T-helper 2 cell (primary cell): ENCODE results near the gene PRDM15.

Experiments
- DNase-seq, 5 experiments: peaks; one replicate each; pipeline versions ENCODE4 v3.0.0 to v3.0.0-alpha.2; 2012 to 2022

PRDM15 gene

GRCh38 chr21:41775149-41775472, 104.0 kb downstream of the PRDM15 start:
- no peak for DNase-seq

GRCh38 chr21:41774467-41775148, 104.5 kb downstream of the PRDM15 start:
- DNase-seq, result no peak

- no peak for DNase-seq
These were observed 106.6 kb downstream of the PRDM15 start for GRCh38 chr21:41772351-41773080.

GRCh38 chr21:41771625-41771945, 107.6 kb downstream of the PRDM15 start:
- DNase-seq, result no peak

GRCh38 chr21:41770901-41771624, 108.1 kb downstream of the PRDM15 start:
- DNase-seq, result no peak

GRCh38 chr21:41769933-41770332, 109.2 kb downstream of the PRDM15 start:
- no peak for DNase-seq

GRCh38 chr21:41769521-41769920, 109.6 kb downstream of the PRDM15 start:
- no peak for DNase-seq

- DNase-seq, result no peak
These were observed 110.0 kb downstream of the PRDM15 start for GRCh38 chr21:41769111-41769510.

- DNase-seq, result no peak
These were observed 110.6 kb downstream of the PRDM15 start for GRCh38 chr21:41768437-41769042.

- DNase-seq, result no peak
These were observed 111.3 kb downstream of the PRDM15 start for GRCh38 chr21:41767606-41768436.

GRCh38 chr21:41766883-41767605, 112.1 kb downstream of the PRDM15 start, which contains the start of gene RIPK4:
Gene RIPK4 (minus strand): TSS chr21:41767052. CDS start chr21:41767041, 11 bp downstream.
- peak in 4 of 5 experiments; percentile 31 to 54 (median 35) for DNase-seq

GRCh38 chr21:41765973-41766882, 112.9 kb downstream of the PRDM15 start:
- DNase-seq, result no peak

- no peak for DNase-seq
These were observed 113.7 kb downstream of the PRDM15 start for GRCh38 chr21:41765420-41765821.

- no peak for DNase-seq
These were observed 114.4 kb downstream of the PRDM15 start for GRCh38 chr21:41764558-41765419.

GRCh38 chr21:41763996-41764395, 115.1 kb downstream of the PRDM15 start:
- no peak for DNase-seq

GRCh38 chr21:41763398-41763931, 115.7 kb downstream of the PRDM15 start:
- no peak for DNase-seq

GRCh38 chr21:41762753-41763152, 116.4 kb downstream of the PRDM15 start:
- DNase-seq, result no peak

- no peak for DNase-seq
These were observed 117.1 kb downstream of the PRDM15 start for GRCh38 chr21:41761934-41762635.
